Esophagus (tissue), 2 donors: ENCODE results near the gene LIME1. TPM values are rescaled to one million over a fixed set of nuclear protein-coding genes. Genes with fewer than 3 reads are reported as not detected.

Experiments used
- H3K27ac ChIP-seq, 2 donors: one replicate each; pipeline ENCODE4 v1.5.1; 2013; ENCODE audit warnings: low read depth in 2 of 2, mild to moderate bottlenecking in 2 of 2, inconsistent platforms in 1 of 2, low read length in 1 of 2, moderate library complexity in 1 of 2
- H3K27me3 ChIP-seq, 2 donors: one replicate each; pipeline ENCODE4 v1.6.1; 2013; ENCODE audit warnings: low read length in 2 of 2, control low read depth in 1 of 2, mild to moderate bottlenecking in 1 of 2; ENCODE audit not compliant: insufficient read depth in 2 of 2, control insufficient read depth in 1 of 2
- H3K36me3 ChIP-seq, 2 donors: one replicate each; pipeline ENCODE4 v1.6.1; 2013; ENCODE audit warnings: low read length in 1 of 2; ENCODE audit not compliant: control insufficient read depth in 2 of 2, insufficient read depth in 2 of 2
- H3K4me1 ChIP-seq, 2 donors: one replicate each; pipeline ENCODE4 v1.6.1; 2013; ENCODE audit warnings: low read length in 1 of 2; ENCODE audit not compliant: control insufficient read depth in 2 of 2, insufficient read depth in 2 of 2
- H3K4me3 ChIP-seq, 2 donors: one replicate each; pipeline ENCODE4 v1.5.1; 2013; ENCODE audit warnings: low read length in 2 of 2, mild to moderate bottlenecking in 2 of 2, low read depth in 1 of 2, moderate library complexity in 1 of 2
- H3K9me3 ChIP-seq, 2 donors: one replicate each; pipeline ENCODE4 v1.6.1; 2013; ENCODE audit warnings: mild to moderate bottlenecking in 2 of 2, low read depth in 1 of 2, low read length in 1 of 2, moderate library complexity in 1 of 2; ENCODE audit not compliant: control insufficient read depth in 2 of 2, insufficient read depth in 1 of 2
- WGBS, 2 donors: extraction: QIAGEN DNeasy Blood & Tissue Kit; methylation state at CpG; one replicate each; pipeline ENCODE4 v1.1.7; 2013; 5-methylcytosine and 5-hydroxymethylcytosine counted together
- polyA plus RNA-seq, 2 donors: library from polyadenylated mRNA; stranded (reverse); fragments of 200-250 nt; gene quantifications; one replicate each; pipeline ENCODE4 v1.2.3, GENCODE V29; 2013
- donor health status: healthy with polysubstance abuse.
- donor health status: Bipolar disorder and iron deficiency.

Gene LIME1
- polyA plus RNA-seq, 2 donors = 12.6 to 24.5 TPM

GRCh38 chr20:63765082-63765873 is 28.8 kb downstream of the LIME1 start:
- 75 to 88% methylated on average over 16 of the region's 16 CpGs for WGBS, 2 donors
- Histone ChIP-seq H3K36me3 (no peaks in the 10 kb centered on the region), H3K4me1 (no peaks in the 10 kb centered on the region), H3K27me3 (no peaks in the 10 kb centered on the region), H3K4me3 (no peak overlapping the region), H3K9me3 (no peaks in the 10 kb centered on the region), H3K27ac (no peak overlapping the region)

- WGBS, 2 donors = 83 to 90% methylated on average over 7 of the region's 7 CpGs
- no peaks in the 10 kb centered on the region for H3K4me1 ChIP-seq
Observed at GRCh38 chr20:63765902-63766301, 29.4 kb downstream of the LIME1 start.

GRCh38 chr20:63766695-63767426 is 30.4 kb downstream of the LIME1 start:
- no peak overlapping the region for H3K27ac ChIP-seq
- WGBS, 2 donors = 94% methylated on average over 38 of the region's 38 CpGs
- H3K4me3 ChIP-seq = no peak overlapping the region
- no peaks in the 10 kb centered on the region for H3K36me3 ChIP-seq
- no peaks in the 10 kb centered on the region for H3K4me1 ChIP-seq
- no peaks in the 10 kb centered on the region for H3K27me3 ChIP-seq
- H3K9me3 ChIP-seq = no peaks in the 10 kb centered on the region

More at GRCh38 chr20:63765902-63766301, 29.4 kb downstream of the LIME1 start:
- Histone ChIP-seq H3K9me3 (no peaks in the 10 kb centered on the region), H3K27me3 (no peaks in the 10 kb centered on the region), H3K27ac (no peak overlapping the region), H3K4me3 (no peak overlapping the region), H3K36me3 (no peaks in the 10 kb centered on the region)

GRCh38 chr20:63767456-63767855 is 31.0 kb downstream of the LIME1 start:
- no peaks in the 10 kb centered on the region for H3K9me3 ChIP-seq
- no peaks in the 10 kb centered on the region for H3K27me3 ChIP-seq
- H3K4me1 ChIP-seq = no peaks in the 10 kb centered on the region
- no peaks in the 10 kb centered on the region for H3K36me3 ChIP-seq
- 74 to 80% methylated on average over 18 of the region's 18 CpGs for WGBS, 2 donors
- H3K27ac ChIP-seq = no peak overlapping the region
- H3K4me3 ChIP-seq = no peak overlapping the region

- Histone ChIP-seq H3K9me3 (no peaks in the 10 kb centered on the region), H3K27me3 (no peaks in the 10 kb centered on the region), H3K27ac (no peak overlapping the region), H3K4me1 (peaks cover 0 to 4% of the 10 kb centered on the region in 2 donors), H3K4me3 (no peak overlapping the region), H3K36me3 (no peaks in the 10 kb centered on the region)
- 68 to 79% methylated on average over 7 of the region's 7 CpGs for WGBS, 2 donors
Observed at GRCh38 chr20:63767886-63768285, 31.4 kb downstream of the LIME1 start.

GRCh38 chr20:63768591-63769515 is 32.4 kb downstream of the LIME1 start:
- Histone ChIP-seq H3K4me3 (no peak overlapping the region), H3K27me3 (no peaks in the 10 kb centered on the region), H3K36me3 (no peaks in the 10 kb centered on the region), H3K27ac (no peak overlapping the region), H3K9me3 (no peaks in the 10 kb centered on the region), H3K4me1 (peaks cover 0 to 6% of the 10 kb centered on the region in 2 donors)
- 87 to 91% methylated on average over 26 of the region's 26 CpGs for WGBS, 2 donors

GRCh38 chr20:63769891-63770474 is 33.5 kb downstream of the LIME1 start:
- Histone ChIP-seq H3K4me3 (no peak overlapping the region), H3K9me3 (no peaks in the 10 kb centered on the region), H3K36me3 (no peaks in the 10 kb centered on the region), H3K4me1 (peaks cover 0 to 6% of the 10 kb centered on the region in 2 donors), H3K27ac (no peak overlapping the region), H3K27me3 (no peaks in the 10 kb centered on the region)
- WGBS, 2 donors = 91 to 92% methylated on average over 31 of the region's 31 CpGs

- Histone ChIP-seq H3K27ac (no peak overlapping the region), H3K4me1 (peaks cover 0 to 6% of the 10 kb centered on the region in 2 donors), H3K4me3 (no peak overlapping the region), H3K9me3 (no peaks in the 10 kb centered on the region), H3K27me3 (no peaks in the 10 kb centered on the region), H3K36me3 (no peaks in the 10 kb centered on the region)
- 92 to 93% methylated on average over 52 of the region's 52 CpGs for WGBS, 2 donors
Observed at GRCh38 chr20:63771046-63771707, 34.7 kb downstream of the LIME1 start.
